ENCODE data around the gene RAP1B. TPM values are rescaled to one million over a fixed set of nuclear protein-coding genes. Genes with fewer than 3 reads are reported as not detected.

Gene RAP1B
- total and polyA plus RNA-seq, 9 of the 15 experiments (the other 6 are each of a cell fraction or from before 2014, with no cell fraction given): 107 to 309 (median 170) TPM

- ChIA-PET CTCF (ENCODE audit: low intra/inter-chr PET ratio) (no interaction called here), POLR2A (interaction anchor here (0.6 to 1.5 kb wide), 3 partner anchors 12 to 55 kb away, joined by 3 to 4 read pairs (median 3); no protein-coding TSS in a partner anchor)
- in situ Hi-C loops (cut with MboI): no loop called here
- no peak overlapping the region for H3K27ac ChIP-seq (ENCODE audit: extremely low read depth, low read depth, low read length)
- H3K4me2 ChIP-seq (ENCODE audit: insufficient read depth, low read length): no peak overlapping the region
- DNase-seq (ENCODE audit: extremely low read depth in 1 of 4, low spot score in 3 of 4) (no peak), FAIRE-seq (no peak), ATAC-seq (no peak)
- no CpG with 5 or more reads among the region's 1 CpG for WGBS (ENCODE audit: insufficient coverage, low coverage, missing lambda C conversion rate)
- H2AFZ ChIP-seq (ENCODE audit: low read depth, low read length): no peak overlapping the region
- peaks cover 13% of the 10 kb centered on the region for H4K20me1 ChIP-seq (replicated peaks; ENCODE audit: control insufficient read depth, insufficient read depth, low read length)
- H3K79me2 ChIP-seq (ENCODE audit: control insufficient read depth, insufficient read depth, low read length): peaks cover 100% of the 10 kb centered on the region
- intact Hi-C loops (cut with micrococcal nuclease): no loop called here
- no peak overlapping the region for H3K9ac ChIP-seq (ENCODE audit: insufficient read depth in 1 of 2, low read depth in 2 of 2, low read length in 2 of 2)
- no peaks in the 10 kb centered on the region for H3K27me3 ChIP-seq (ENCODE audit: control insufficient read depth in 2 of 2, insufficient read depth in 2 of 2, low read length in 2 of 2)
- no peaks in the 10 kb centered on the region for H3K9me1 ChIP-seq (ENCODE audit: control insufficient read depth, insufficient read depth, low read length)
- H3K9me3 ChIP-seq (replicated peaks; ENCODE audit: control insufficient read depth, insufficient read depth, low read depth, low read length): peaks cover 13% of the 10 kb centered on the region
- H3K36me3 ChIP-seq (ENCODE audit: control insufficient read depth, insufficient read depth, low read length): peaks cover 49% of the 10 kb centered on the region
- H3K4me3 ChIP-seq: no peak overlapping the region
- no TSS peak for BruUV-seq (replicated peaks)
- H3K4me1 ChIP-seq (replicated peaks in 1 of 2; ENCODE audit: control insufficient read depth in 2 of 2, insufficient read depth in 2 of 2, low read length in 2 of 2): peaks cover 7 to 24% of the 10 kb centered on the region in 2 experiments; a peak in 4 of 5 replicates
- TF ChIP-seq ZNF3 (CRISPR knock-in tag; IDR thresholded peaks at IDR 0.05) (no peak), BRCA1 (IDR thresholded peaks at IDR 0.05) (no peak), BRCA1 (CRISPR knock-in tag; IDR thresholded peaks at IDR 0.05) (no peak), POLR2A (conservative IDR thresholded peaks at IDR 0.05) (no peak), EWSR1 (IDR thresholded peaks at IDR 0.05; ENCODE audit: borderline replicate concordance, low read depth, partially characterized antibody) (no peak), THRB (CRISPR knock-in tag; conservative IDR thresholded peaks at IDR 0.05) (no peak), UBTF (IDR thresholded peaks at IDR 0.05; ENCODE audit: borderline replicate concordance in 1 of 2, low read depth in 2 of 2, low read length in 2 of 2) (no peak), CEBPB (tag; IDR thresholded peaks at IDR 0.05) (no peak)
- TF ChIP-seq, protein P1, sequence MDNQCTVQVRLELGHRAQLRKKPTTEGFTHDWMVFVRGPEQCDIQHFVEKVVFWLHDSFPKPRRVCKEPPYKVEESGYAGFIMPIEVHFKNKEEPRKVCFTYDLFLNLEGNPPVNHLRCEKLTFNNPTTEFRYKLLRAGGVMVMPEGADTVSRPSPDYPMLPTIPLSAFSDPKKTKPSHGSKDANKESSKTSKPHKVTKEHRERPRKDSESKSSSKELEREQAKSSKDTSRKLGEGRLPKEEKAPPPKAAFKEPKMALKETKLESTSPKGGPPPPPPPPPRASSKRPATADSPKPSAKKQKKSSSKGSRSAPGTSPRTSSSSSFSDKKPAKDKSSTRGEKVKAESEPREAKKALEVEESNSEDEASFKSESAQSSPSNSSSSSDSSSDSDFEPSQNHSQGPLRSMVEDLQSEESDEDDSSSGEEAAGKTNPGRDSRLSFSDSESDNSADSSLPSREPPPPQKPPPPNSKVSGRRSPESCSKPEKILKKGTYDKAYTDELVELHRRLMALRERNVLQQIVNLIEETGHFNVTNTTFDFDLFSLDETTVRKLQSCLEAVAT (IDR thresholded peaks at IDR 0.05): no peak
- TF ChIP-seq, protein P2, sequence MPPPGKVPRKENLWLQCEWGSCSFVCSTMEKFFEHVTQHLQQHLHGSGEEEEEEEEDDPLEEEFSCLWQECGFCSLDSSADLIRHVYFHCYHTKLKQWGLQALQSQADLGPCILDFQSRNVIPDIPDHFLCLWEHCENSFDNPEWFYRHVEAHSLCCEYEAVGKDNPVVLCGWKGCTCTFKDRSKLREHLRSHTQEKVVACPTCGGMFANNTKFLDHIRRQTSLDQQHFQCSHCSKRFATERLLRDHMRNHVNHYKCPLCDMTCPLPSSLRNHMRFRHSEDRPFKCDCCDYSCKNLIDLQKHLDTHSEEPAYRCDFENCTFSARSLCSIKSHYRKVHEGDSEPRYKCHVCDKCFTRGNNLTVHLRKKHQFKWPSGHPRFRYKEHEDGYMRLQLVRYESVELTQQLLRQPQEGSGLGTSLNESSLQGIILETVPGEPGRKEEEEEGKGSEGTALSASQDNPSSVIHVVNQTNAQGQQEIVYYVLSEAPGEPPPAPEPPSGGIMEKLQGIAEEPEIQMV (tag; conservative IDR thresholded peaks at IDR 0.05; ENCODE audit: low read depth): no peak
- TF ChIP-seq, protein P3, sequence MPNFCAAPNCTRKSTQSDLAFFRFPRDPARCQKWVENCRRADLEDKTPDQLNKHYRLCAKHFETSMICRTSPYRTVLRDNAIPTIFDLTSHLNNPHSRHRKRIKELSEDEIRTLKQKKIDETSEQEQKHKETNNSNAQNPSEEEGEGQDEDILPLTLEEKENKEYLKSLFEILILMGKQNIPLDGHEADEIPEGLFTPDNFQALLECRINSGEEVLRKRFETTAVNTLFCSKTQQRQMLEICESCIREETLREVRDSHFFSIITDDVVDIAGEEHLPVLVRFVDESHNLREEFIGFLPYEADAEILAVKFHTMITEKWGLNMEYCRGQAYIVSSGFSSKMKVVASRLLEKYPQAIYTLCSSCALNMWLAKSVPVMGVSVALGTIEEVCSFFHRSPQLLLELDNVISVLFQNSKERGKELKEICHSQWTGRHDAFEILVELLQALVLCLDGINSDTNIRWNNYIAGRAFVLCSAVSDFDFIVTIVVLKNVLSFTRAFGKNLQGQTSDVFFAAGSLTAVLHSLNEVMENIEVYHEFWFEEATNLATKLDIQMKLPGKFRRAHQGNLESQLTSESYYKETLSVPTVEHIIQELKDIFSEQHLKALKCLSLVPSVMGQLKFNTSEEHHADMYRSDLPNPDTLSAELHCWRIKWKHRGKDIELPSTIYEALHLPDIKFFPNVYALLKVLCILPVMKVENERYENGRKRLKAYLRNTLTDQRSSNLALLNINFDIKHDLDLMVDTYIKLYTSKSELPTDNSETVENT (CRISPR knock-in tag; IDR thresholded peaks at IDR 0.05): no peak
- TF ChIP-seq, protein P4, sequence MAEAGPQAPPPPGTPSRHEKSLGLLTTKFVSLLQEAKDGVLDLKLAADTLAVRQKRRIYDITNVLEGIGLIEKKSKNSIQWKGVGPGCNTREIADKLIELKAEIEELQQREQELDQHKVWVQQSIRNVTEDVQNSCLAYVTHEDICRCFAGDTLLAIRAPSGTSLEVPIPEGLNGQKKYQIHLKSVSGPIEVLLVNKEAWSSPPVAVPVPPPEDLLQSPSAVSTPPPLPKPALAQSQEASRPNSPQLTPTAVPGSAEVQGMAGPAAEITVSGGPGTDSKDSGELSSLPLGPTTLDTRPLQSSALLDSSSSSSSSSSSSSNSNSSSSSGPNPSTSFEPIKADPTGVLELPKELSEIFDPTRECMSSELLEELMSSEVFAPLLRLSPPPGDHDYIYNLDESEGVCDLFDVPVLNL (CRISPR knock-in tag; IDR thresholded peaks at IDR 0.05; ENCODE audit: low read depth): no peak
These were observed 13.3 kb downstream of the RAP1B start for GRCh38 chr12:68623984-68624383.

All from K562 (cell line).